ENCODE measurements around the gene MAPK10. TPM values are rescaled to one million over a fixed set of nuclear protein-coding genes. Genes with fewer than 3 reads are reported as not detected.

Gene MAPK10
- total and polyA plus RNA-seq, 10 of the 15 experiments (the other 5 are each of a cell fraction or from before 2014, with no cell fraction given), result 1.1 to 4.2 (median 2.4) TPM

DNA sequence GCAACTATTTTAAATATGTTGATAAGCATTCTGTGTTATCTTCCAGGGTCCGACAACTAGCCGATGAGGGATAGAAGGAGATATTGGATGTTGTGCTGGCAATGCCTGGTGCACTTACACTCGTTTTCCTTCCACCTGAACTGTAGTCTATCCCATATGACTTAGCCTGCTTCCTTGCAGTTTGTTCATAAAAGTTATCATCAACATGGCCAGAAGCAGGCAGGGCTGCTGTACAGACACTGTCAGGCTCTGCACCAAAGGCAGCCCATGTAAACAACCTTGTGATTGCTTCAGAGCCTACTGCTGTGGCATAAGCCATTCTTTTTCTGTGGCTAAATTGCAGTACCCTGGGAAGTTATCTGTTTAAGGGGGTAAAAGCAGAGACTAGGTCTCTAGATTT, 1.6 kb downstream of the MAPK10 start (continued):
- TF ChIP-seq, protein P1, sequence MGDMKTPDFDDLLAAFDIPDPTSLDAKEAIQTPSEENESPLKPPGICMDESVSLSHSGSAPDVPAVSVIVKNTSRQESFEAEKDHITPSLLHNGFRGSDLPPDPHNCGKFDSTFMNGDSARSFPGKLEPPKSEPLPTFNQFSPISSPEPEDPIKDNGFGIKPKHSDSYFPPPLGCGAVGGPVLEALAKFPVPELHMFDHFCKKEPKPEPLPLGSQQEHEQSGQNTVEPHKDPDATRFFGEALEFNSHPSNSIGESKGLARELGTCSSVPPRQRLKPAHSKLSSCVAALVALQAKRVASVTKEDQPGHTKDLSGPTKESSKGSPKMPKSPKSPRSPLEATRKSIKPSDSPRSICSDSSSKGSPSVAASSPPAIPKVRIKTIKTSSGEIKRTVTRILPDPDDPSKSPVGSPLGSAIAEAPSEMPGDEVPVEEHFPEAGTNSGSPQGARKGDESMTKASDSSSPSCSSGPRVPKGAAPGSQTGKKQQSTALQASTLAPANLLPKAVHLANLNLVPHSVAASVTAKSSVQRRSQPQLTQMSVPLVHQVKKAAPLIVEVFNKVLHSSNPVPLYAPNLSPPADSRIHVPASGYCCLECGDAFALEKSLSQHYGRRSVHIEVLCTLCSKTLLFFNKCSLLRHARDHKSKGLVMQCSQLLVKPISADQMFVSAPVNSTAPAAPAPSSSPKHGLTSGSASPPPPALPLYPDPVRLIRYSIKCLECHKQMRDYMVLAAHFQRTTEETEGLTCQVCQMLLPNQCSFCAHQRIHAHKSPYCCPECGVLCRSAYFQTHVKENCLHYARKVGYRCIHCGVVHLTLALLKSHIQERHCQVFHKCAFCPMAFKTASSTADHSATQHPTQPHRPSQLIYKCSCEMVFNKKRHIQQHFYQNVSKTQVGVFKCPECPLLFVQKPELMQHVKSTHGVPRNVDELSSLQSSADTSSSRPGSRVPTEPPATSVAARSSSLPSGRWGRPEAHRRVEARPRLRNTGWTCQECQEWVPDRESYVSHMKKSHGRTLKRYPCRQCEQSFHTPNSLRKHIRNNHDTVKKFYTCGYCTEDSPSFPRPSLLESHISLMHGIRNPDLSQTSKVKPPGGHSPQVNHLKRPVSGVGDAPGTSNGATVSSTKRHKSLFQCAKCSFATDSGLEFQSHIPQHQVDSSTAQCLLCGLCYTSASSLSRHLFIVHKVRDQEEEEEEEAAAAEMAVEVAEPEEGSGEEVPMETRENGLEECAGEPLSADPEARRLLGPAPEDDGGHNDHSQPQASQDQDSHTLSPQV (IDR thresholded peaks at IDR 0.05), result no peak
- TF ChIP-seq SUPT20H (IDR thresholded peaks at IDR 0.05; ENCODE audit: borderline replicate concordance, control insufficient read depth, low read depth, low read length), result no peak

GRCh38 chr4:86357608-86358007, 2.2 kb downstream of the MAPK10 start:
- H3K4me2 ChIP-seq (ENCODE audit: control insufficient read depth, insufficient read depth), result no peak overlapping the region
- H3K4me1 ChIP-seq (ENCODE audit: control insufficient read depth, insufficient read depth, low read length), result peaks cover 3% of the 10 kb centered on the region; the same call in 1 of the 2 replicates
- ChIA-PET POLR2A (no interaction called here), RAD21 (ENCODE audit: unreplicated experiment) (no interaction called here), SMC1A (ENCODE audit: uncharacterized antibody, unreplicated experiment) (interaction anchor here (1.5 kb wide), 1 partner anchor 10 kb away, joined by 4 read pairs; no protein-coding TSS in a partner anchor), CTCF (no interaction called here)
- WGBS (ENCODE audit: insufficient coverage, insufficient replicate concordance, low lambda C conversion rate, missing lambda C conversion rate), result 0% methylated on average over 1 of the region's 1 CpG
- H3K27ac ChIP-seq (ENCODE audit: control insufficient read depth, insufficient read depth), result no peak overlapping the region
- no peak overlapping the region for H3K9ac ChIP-seq (ENCODE audit: control insufficient read depth, insufficient read depth, low read length)
- BruUV-seq (replicated peaks), result no TSS peak
- DNase-seq (ENCODE audit: low read depth, low spot score) (no peak), FAIRE-seq (no peak), ATAC-seq (no peak)
- H3K27me3 ChIP-seq (replicated peaks in 1 of 2; ENCODE audit: control insufficient read depth in 2 of 2, insufficient read depth in 2 of 2, low read length in 1 of 2), result no peaks in the 10 kb centered on the region
- in situ Hi-C loops (cut with MboI) (no loop called here), intact Hi-C loops (cut with micrococcal nuclease; ENCODE audit: unreplicated experiment) (no loop called here)
- H3K9me3 ChIP-seq (replicated peaks; ENCODE audit: control insufficient read depth, insufficient read depth, low read length), result no peaks in the 10 kb centered on the region
- H3K4me3 ChIP-seq, result no peak overlapping the region
- no peaks in the 10 kb centered on the region for H3K36me3 ChIP-seq (ENCODE audit: control insufficient read depth in 2 of 2, insufficient read depth in 2 of 2, low read length in 1 of 2)
- TF ChIP-seq CHD1 (IDR thresholded peaks at IDR 0.05; ENCODE audit: low read depth, low read length) (no peak), CEBPB (IDR thresholded peaks at IDR 0.05; ENCODE audit: borderline replicate concordance in 1 of 2, low read depth in 2 of 2, low read length in 2 of 2) (no peak), CEBPZ (IDR thresholded peaks at IDR 0.05; ENCODE audit: low read depth, low read length) (no peak), SPI1 (IDR thresholded peaks at IDR 0.05; ENCODE audit: borderline replicate concordance, insufficient read depth, low read depth, low read length) (no peak), BCLAF1 (IDR thresholded peaks at IDR 0.05) (no peak), NFYB (IDR thresholded peaks at IDR 0.05; ENCODE audit: insufficient read depth, low read depth, low read length) (no peak), LARP7 (IDR thresholded peaks at IDR 0.05) (no peak), KDM1A (IDR thresholded peaks at IDR 0.05; ENCODE audit: borderline replicate concordance) (no peak)
- H2AFZ ChIP-seq (ENCODE audit: control insufficient read depth, low read depth, low read length), result no peak overlapping the region
- H4K20me1 ChIP-seq (ENCODE audit: control insufficient read depth, insufficient read depth), result no peaks in the 10 kb centered on the region
- H3K79me2 ChIP-seq (ENCODE audit: control insufficient read depth, insufficient read depth, low read length), result no peaks in the 10 kb centered on the region

Measured in GM12878 (cell line).